ENCODE data around the gene PITX1.

PITX1 gene

DNA sequence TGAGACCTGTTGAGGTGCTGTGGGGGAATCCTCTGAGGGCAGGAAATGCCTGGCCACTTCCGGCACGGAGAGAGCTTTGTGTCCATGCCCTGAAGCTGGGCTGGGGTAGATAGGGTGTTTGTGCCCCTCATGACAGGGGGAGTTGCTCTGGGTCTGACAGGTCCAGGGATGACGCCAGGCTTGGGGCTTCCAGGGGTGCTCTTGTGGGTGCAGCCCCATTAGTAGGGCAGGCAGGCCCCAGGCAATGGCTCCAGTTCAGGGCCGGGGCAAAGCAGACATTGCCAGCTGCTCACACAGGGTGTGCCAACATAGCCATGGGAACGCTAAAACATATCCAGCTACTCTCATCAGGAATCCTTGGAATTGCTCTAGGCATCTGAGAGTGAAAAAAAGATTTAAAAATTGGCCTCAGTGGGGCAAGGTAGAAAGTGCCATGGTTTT lies 21.1 kb downstream of the PITX1 start:
- TF ChIP-seq ZNF274 (IDR thresholded peaks at IDR 0.05; ENCODE audit: low read depth, low read length), result no peak
- no peak for TF ChIP-seq YY1 (IDR thresholded peaks at IDR 0.05; ENCODE audit: insufficient read depth, insufficient read length)
- TF ChIP-seq SUZ12 (IDR thresholded peaks at IDR 0.05; ENCODE audit: extremely low read depth, insufficient read depth, insufficient read length), result no peak

GRCh38 chr5:135012033-135012588 lies 21.9 kb downstream of the PITX1 start:
- no peak overlapping the region for H3K9ac ChIP-seq (ENCODE audit: insufficient read length, low read depth)
- no peak overlapping the region for H3K4me3 ChIP-seq (ENCODE audit: insufficient read length, low read depth)
- no peak for DNase-seq (ENCODE audit: low read depth, low spot score)
- no peak for TF ChIP-seq SUZ12 (IDR thresholded peaks at IDR 0.05; ENCODE audit: extremely low read depth, insufficient read depth, insufficient read length)
- TF ChIP-seq YY1 (IDR thresholded peaks at IDR 0.05; ENCODE audit: insufficient read depth, insufficient read length), result no peak
- no peak for TF ChIP-seq ZNF274 (IDR thresholded peaks at IDR 0.05; ENCODE audit: low read depth, low read length)
- H3K4me1 ChIP-seq (ENCODE audit: insufficient read depth, insufficient read length), result no peaks in the 10 kb centered on the region
- no peaks in the 10 kb centered on the region for H3K9me3 ChIP-seq (ENCODE audit: insufficient read depth, low read length)
- H3K27me3 ChIP-seq (ENCODE audit: insufficient read depth, insufficient read length), result no peaks in the 10 kb centered on the region
- H3K36me3 ChIP-seq (ENCODE audit: insufficient read depth, insufficient read length, low read length), result no peaks in the 10 kb centered on the region

More for the DNA sequence above, 21.1 kb downstream of the PITX1 start:
- no peak overlapping the region for H3K9ac ChIP-seq (ENCODE audit: insufficient read length, low read depth)
- no peak overlapping the region for H3K4me3 ChIP-seq (ENCODE audit: insufficient read length, low read depth)
- no peaks in the 10 kb centered on the region for H3K4me1 ChIP-seq (ENCODE audit: insufficient read depth, insufficient read length)
- H3K36me3 ChIP-seq (ENCODE audit: insufficient read depth, insufficient read length, low read length), result no peaks in the 10 kb centered on the region
- no peaks in the 10 kb centered on the region for H3K9me3 ChIP-seq (ENCODE audit: insufficient read depth, low read length)
- DNase-seq (ENCODE audit: low read depth, low spot score), result no peak
- no peaks in the 10 kb centered on the region for H3K27me3 ChIP-seq (ENCODE audit: insufficient read depth, insufficient read length)

DNA sequence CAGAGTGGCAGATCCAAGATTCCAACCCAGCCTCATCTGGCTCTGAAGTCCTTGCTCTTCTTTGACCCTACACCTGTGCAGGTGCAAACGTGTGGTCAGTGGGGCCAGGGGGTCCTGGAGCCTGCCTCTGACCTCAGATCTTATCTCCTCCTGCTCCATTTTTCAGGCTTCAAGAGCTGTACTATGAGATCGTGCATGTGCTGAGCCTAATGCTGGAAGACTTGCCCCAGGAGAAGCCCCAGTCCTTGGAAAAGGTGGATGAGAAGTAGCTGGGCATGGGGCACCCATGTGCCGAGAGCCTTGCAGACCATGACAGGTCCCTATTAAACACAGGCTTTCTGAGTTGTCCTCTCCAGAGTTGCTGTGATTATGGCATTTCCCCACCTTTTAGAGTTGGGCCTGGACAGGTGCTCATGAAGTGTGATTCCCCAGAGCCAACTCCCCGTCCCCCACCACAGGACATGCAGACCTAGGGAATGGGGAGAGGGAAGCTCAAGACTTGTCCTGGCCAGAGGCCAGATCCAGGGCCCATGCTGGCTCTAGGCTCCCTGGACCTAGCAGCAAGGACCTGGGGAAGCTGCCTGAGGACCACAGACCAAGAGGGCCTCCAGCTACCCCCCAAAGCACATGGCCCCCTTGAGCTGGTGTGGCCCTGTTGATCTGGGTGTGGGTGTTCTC lies 22.5 kb downstream of the PITX1 start:
- no peaks in the 10 kb centered on the region for H3K27me3 ChIP-seq (ENCODE audit: insufficient read depth, insufficient read length)
- no peaks in the 10 kb centered on the region for H3K9me3 ChIP-seq (ENCODE audit: insufficient read depth, low read length)
- no peak overlapping the region for H3K9ac ChIP-seq (ENCODE audit: insufficient read length, low read depth)
- no peak overlapping the region for H3K4me3 ChIP-seq (ENCODE audit: insufficient read length, low read depth)
- no peaks in the 10 kb centered on the region for H3K36me3 ChIP-seq (ENCODE audit: insufficient read depth, insufficient read length, low read length)
- H3K4me1 ChIP-seq (ENCODE audit: insufficient read depth, insufficient read length), result no peaks in the 10 kb centered on the region
- TF ChIP-seq SUZ12 (IDR thresholded peaks at IDR 0.05; ENCODE audit: extremely low read depth, insufficient read depth, insufficient read length) (no peak), YY1 (IDR thresholded peaks at IDR 0.05; ENCODE audit: insufficient read depth, insufficient read length) (no peak), ZNF274 (IDR thresholded peaks at IDR 0.05; ENCODE audit: low read depth, low read length) (no peak)
- no peak for DNase-seq (ENCODE audit: low read depth, low spot score)

DNA sequence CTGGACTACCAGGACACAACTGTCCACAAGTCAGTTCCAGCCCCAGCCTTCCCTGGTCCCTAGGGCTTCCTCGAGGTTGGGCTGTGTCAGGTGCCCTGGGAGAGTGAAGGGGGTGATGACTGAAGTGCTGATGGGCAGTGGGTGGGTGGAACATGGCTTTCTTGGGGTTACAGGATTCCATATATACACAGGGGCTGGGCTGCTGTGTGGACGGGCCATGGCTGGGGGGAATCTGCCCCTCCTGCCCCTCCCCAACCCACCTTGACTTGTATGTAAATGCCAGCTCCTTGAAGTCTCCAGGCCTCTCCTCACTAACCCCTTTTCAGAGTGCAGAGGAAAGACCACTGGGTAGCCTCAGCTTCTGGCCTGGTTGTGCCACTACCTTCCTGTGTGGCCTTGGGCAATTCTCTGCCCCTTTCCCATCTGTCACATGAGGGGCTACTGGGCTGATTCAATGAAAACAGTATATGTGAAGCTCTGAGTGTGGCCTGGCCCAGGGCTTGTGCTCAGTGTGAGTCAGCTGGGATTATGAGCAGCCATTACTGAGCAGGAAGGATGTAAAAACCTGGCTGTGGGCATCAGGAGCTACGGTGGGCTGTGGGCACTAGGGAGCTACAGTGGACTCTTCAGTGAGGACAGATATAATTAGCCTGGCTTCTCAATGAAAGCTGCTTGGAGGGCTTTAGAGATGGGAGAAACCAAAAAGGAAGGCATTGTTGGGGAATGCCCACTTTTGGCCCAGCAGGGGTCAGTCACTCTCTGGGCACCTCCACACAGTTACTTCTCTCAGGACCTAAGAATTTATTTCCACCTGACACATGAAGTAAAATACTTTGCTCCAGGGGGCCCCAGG lies 23.3 kb downstream of the PITX1 start:
- Histone ChIP-seq H3K4me3 (ENCODE audit: insufficient read length, low read depth) (no peak overlapping the region), H3K9ac (ENCODE audit: insufficient read length, low read depth) (no peak overlapping the region), H3K9me3 (ENCODE audit: insufficient read depth, low read length) (no peaks in the 10 kb centered on the region), H3K27me3 (ENCODE audit: insufficient read depth, insufficient read length) (no peaks in the 10 kb centered on the region), H3K4me1 (ENCODE audit: insufficient read depth, insufficient read length) (no peaks in the 10 kb centered on the region), H3K36me3 (ENCODE audit: insufficient read depth, insufficient read length, low read length) (no peaks in the 10 kb centered on the region)
- TF ChIP-seq SUZ12 (IDR thresholded peaks at IDR 0.05; ENCODE audit: extremely low read depth, insufficient read depth, insufficient read length), result no peak
- TF ChIP-seq YY1 (IDR thresholded peaks at IDR 0.05; ENCODE audit: insufficient read depth, insufficient read length), result no peak
- no peak for TF ChIP-seq ZNF274 (IDR thresholded peaks at IDR 0.05; ENCODE audit: low read depth, low read length)
- no peak for DNase-seq (ENCODE audit: low read depth, low spot score)

DNA sequence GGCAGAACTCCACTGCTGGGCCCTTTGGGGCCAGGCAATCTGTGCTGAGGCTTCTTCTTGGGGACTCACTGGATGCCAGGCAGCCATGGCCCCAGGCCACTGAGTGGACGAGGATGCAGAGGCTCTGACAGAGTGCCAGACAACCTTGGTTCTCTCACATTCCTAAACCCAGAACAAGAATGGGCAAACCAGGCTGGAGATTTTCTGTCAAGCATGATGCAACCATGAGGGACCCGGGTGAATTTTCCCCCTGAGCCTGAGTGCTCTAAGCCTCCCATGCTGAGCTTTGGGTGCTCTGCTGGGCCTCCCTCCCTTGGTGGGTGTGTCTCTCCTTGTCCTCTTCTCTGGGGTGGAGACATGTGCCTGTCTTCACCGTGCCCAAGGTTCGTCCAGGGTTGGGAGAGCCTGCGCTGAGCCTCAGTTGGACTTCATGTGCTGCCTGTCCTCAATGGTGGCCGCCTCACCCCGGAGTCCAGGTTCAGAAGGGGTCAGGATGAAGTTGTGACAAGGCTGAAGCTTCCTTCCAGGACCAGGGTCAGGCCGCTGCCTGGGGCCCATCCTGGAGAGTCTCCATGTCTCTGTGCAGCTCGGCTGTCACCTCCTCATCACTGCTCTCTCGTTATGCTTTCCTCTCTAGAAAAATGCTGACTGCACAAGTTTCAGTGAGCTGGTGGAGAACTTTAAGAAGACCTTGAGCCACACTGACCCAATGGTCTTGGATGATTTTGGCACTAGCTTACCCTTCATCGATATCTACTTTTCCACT lies 24.1 kb downstream of the PITX1 start:
- no peaks in the 10 kb centered on the region for H3K27me3 ChIP-seq (ENCODE audit: insufficient read depth, insufficient read length)
- no peak overlapping the region for H3K9ac ChIP-seq (ENCODE audit: insufficient read length, low read depth)
- no peaks in the 10 kb centered on the region for H3K36me3 ChIP-seq (ENCODE audit: insufficient read depth, insufficient read length, low read length)
- H3K4me3 ChIP-seq (ENCODE audit: insufficient read length, low read depth), result no peak overlapping the region
- no peak for TF ChIP-seq YY1 (IDR thresholded peaks at IDR 0.05; ENCODE audit: insufficient read depth, insufficient read length)
- no peak for TF ChIP-seq ZNF274 (IDR thresholded peaks at IDR 0.05; ENCODE audit: low read depth, low read length)
- no peak for TF ChIP-seq SUZ12 (IDR thresholded peaks at IDR 0.05; ENCODE audit: extremely low read depth, insufficient read depth, insufficient read length)
- H3K4me1 ChIP-seq (ENCODE audit: insufficient read depth, insufficient read length), result no peaks in the 10 kb centered on the region
- no peak for DNase-seq (ENCODE audit: low read depth, low spot score)
- no peaks in the 10 kb centered on the region for H3K9me3 ChIP-seq (ENCODE audit: insufficient read depth, low read length)

DNA sequence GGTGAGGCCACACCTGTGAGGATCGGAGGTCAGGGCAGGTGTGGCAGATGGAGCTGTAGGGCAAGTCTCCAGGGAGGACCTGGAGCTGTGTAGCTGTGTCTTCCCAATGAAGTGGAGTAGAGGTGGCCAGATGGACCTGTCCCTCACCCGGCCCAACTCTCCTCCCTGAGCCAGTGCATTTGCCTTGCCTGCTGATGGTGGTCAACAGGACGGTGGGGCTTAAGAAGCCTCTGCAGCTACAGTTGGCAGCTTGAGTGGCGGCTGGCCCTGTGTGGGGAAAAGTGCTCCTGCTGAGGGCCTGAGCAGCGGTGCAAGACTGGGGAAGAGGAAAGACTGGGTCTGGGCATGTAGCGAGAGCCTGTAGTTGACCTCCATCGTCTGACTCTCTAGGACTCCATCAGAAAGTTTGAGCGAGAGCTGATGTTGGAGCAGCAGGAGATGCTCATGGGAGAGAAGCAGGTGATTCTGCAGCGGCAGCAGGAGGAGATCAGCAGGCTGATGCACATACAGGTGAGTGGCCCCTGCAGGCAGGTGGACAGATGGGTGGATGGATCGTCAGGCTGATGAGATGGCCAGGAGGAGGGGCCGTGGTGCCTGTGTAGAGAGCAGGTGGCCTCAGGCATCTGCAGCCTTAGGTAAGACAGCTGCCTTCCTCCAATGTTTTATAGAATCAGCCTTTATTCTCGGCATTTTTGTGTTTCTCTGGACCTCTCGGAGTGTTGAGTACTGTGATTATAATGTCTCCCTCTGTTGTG lies 24.9 kb downstream of the PITX1 start:
- Histone ChIP-seq H3K36me3 (ENCODE audit: insufficient read depth, insufficient read length, low read length) (no peaks in the 10 kb centered on the region), H3K4me3 (ENCODE audit: insufficient read length, low read depth) (no peak overlapping the region), H3K9ac (ENCODE audit: insufficient read length, low read depth) (no peak overlapping the region), H3K4me1 (ENCODE audit: insufficient read depth, insufficient read length) (no peaks in the 10 kb centered on the region), H3K27me3 (ENCODE audit: insufficient read depth, insufficient read length) (no peaks in the 10 kb centered on the region), H3K9me3 (ENCODE audit: insufficient read depth, low read length) (no peaks in the 10 kb centered on the region)
- TF ChIP-seq ZNF274 (IDR thresholded peaks at IDR 0.05; ENCODE audit: low read depth, low read length) (no peak), YY1 (IDR thresholded peaks at IDR 0.05; ENCODE audit: insufficient read depth, insufficient read length) (no peak), SUZ12 (IDR thresholded peaks at IDR 0.05; ENCODE audit: extremely low read depth, insufficient read depth, insufficient read length) (no peak)
- no peak for DNase-seq (ENCODE audit: low read depth, low spot score)
